CD14-positive monocyte (primary cell): ENCODE results near the gene CPEB4. TPM values are rescaled to one million over a fixed set of nuclear protein-coding genes. Genes with fewer than 3 reads are reported as not detected.

Source experiments
- DNase-seq, 3 donors: peaks; one replicate each; pipeline ENCODE4 v3.0.0-alpha.2; 2011 to 2022
- H2AFZ ChIP-seq: 2 replicates; pipeline ENCODE4 v1.6.0; 2012; ENCODE audit warnings: mild to moderate bottlenecking, low read depth, low read length, inconsistent platforms; ENCODE audit not compliant: insufficient read depth, poor library complexity, severe bottlenecking
- H3K27ac ChIP-seq, 2 donors: 1 replicate in 1 of 2; 2 replicates in 1 of 2; pipeline ENCODE4 v1.5.1; 2012 to 2013; ENCODE audit warnings: low read length in 2 of 2, control low read depth in 1 of 2, inconsistent platforms in 1 of 2, low read depth in 1 of 2, mild to moderate bottlenecking in 1 of 2
- H3K27me3 ChIP-seq, 2 donors: one replicate each; pipeline versions ENCODE4 v1.6.0 to v1.6.1; 2011 to 2013; ENCODE audit warnings: low read length in 2 of 2; ENCODE audit not compliant: control insufficient read depth in 2 of 2, insufficient read depth in 2 of 2
- H3K36me3 ChIP-seq, 2 donors: replicated peaks in 1 of 2; 1 replicate in 1 of 2; 2 replicates in 1 of 2; pipeline versions ENCODE4 v1.5.1 to v1.6.1; 2012 to 2013; ENCODE audit warnings: low read length in 2 of 2, control low read depth in 1 of 2, inconsistent platforms in 1 of 2, mild to moderate bottlenecking in 1 of 2; ENCODE audit not compliant: insufficient read depth in 2 of 2, control insufficient read depth in 1 of 2
- H3K4me1 ChIP-seq, 2 donors: 1 replicate in 1 of 2; 2 replicates in 1 of 2; pipeline versions ENCODE4 v1.5.1 to v1.6.1; 2012 to 2013; ENCODE audit warnings: low read length in 2 of 2, control low read depth in 1 of 2, inconsistent platforms in 1 of 2, mild to moderate bottlenecking in 1 of 2, moderate library complexity in 1 of 2; ENCODE audit not compliant: insufficient read depth in 2 of 2, control insufficient read depth in 1 of 2
- H3K4me2 ChIP-seq: replicated peaks from 2 replicates; pipeline ENCODE3; 2012; ENCODE audit warnings: low read length, moderate library complexity, mild to moderate bottlenecking; ENCODE audit not compliant: poor library complexity, severe bottlenecking; ENCODE audit errors: extremely low read depth
- H3K4me3 ChIP-seq, 3 experiments: fragments of 200-600 bp in 1 of 3; sonication (generic) in 1 of 3; replicated peaks in 1 of 3; 1 replicate in 2 of 3; 2 replicates in 1 of 3; pipeline ENCODE4 v1.5.1; 2011 to 2013; ENCODE audit warnings: low read length in 3 of 3, mild to moderate bottlenecking in 3 of 3, control low read depth in 2 of 3, low read depth in 2 of 3, inconsistent platforms in 1 of 3, moderate library complexity in 1 of 3
- H3K79me2 ChIP-seq: 2 replicates; pipeline ENCODE4 v1.6.0; 2012; ENCODE audit warnings: mild to moderate bottlenecking, control low read depth, inconsistent platforms, low read length, moderate library complexity; ENCODE audit not compliant: insufficient read depth
- H3K9ac ChIP-seq: 2 replicates; pipeline ENCODE4 v1.6.0; 2017; ENCODE audit warnings: low read length, mild to moderate bottlenecking; ENCODE audit not compliant: insufficient read depth, poor library complexity, severe bottlenecking
- H3K9me3 ChIP-seq, 2 donors: replicated peaks in 1 of 2; 1 replicate in 1 of 2; 2 replicates in 1 of 2; pipeline versions ENCODE4 v1.5.1 to v1.6.1; 2012 to 2013; ENCODE audit warnings: low read length in 2 of 2, control low read depth in 1 of 2; ENCODE audit not compliant: control insufficient read depth in 1 of 2, insufficient read depth in 1 of 2
- H4K20me1 ChIP-seq: 2 replicates; pipeline ENCODE4 v1.6.0; 2012; ENCODE audit warnings: mild to moderate bottlenecking, low read length, control low read depth, moderate library complexity; ENCODE audit not compliant: insufficient read depth
- H3K27ac Mint-ChIP-seq, 7 donors: one replicate each; pipeline ENCODE4 v1.8.0; 2020; ENCODE audit warnings: mild to moderate bottlenecking in 7 of 7, mixed read lengths in 7 of 7, moderate library complexity in 6 of 7, inconsistent platforms in 2 of 7
- H3K27me3 Mint-ChIP-seq, 3 donors: one replicate each; pipeline ENCODE4 v1.8.0; 2021 to 2022; ENCODE audit warnings: low read depth in 3 of 3, mild to moderate bottlenecking in 3 of 3, mixed read lengths in 3 of 3, moderate library complexity in 3 of 3, inconsistent platforms in 1 of 3
- H3K36me3 Mint-ChIP-seq, 2 donors: one replicate each; pipeline ENCODE4 v1.8.0; 2020; ENCODE audit warnings: mixed read lengths in 2 of 2, inconsistent platforms in 1 of 2, mild to moderate bottlenecking in 1 of 2
- H3K4me1 Mint-ChIP-seq: one replicate; pipeline ENCODE4 v1.8.0; 2020; ENCODE audit warnings: mild to moderate bottlenecking, mixed read lengths
- H3K4me3 Mint-ChIP-seq, 2 donors: one replicate each; pipeline ENCODE4 v1.8.0; 2020; ENCODE audit warnings: mild to moderate bottlenecking in 2 of 2, mixed read lengths in 2 of 2, moderate library complexity in 1 of 2
- H3K9me3 Mint-ChIP-seq, 7 donors: one replicate each; pipeline ENCODE4 v1.8.0; 2020 to 2022; ENCODE audit warnings: mixed read lengths in 7 of 7, mild to moderate bottlenecking in 6 of 7, moderate library complexity in 6 of 7, inconsistent platforms in 2 of 7
- WGBS: methylation state at CpG from one replicate; pipeline ENCODE4 v1.1.5; 2013; ENCODE audit warnings: missing lambda C conversion rate; ENCODE audit not compliant: insufficient coverage; 5-methylcytosine and 5-hydroxymethylcytosine counted together
- intact Hi-C, 2 donors: fragments of 100-400 bp; cut with micrococcal nuclease; formaldehyde crosslinking; loops; one replicate each; pipeline versions ENCODE4 v1.15.0 to v1.15.1; 2023
- polyA plus RNA-seq, 3 donors: library from polyadenylated mRNA; depleted of rRNA in 1 of 3; unstranded in 2 of 3; stranded (reverse) in 1 of 3; fragments of 300-500 nt in 2 of 3; fragments of >200 nt in 1 of 3; fragmentation: Illumina TruSeq in 2 of 3; gene quantifications; 1 replicate in 2 of 3; 2 replicates in 1 of 3; pipeline ENCODE4 v1.2.3, GENCODE V29; 2012 to 2021
- TF ChIP-seq, protein P1 (sequence below): fragments of 200-600 bp; IDR thresholded peaks from one replicate; pipeline ENCODE4 v1.8.0; 2022; ENCODE audit warnings: antibody characterized with exemption, mild to moderate bottlenecking

CPEB4 gene
- polyA plus RNA-seq, 3 donors: 10.7 to 27.3 (median 13.9) TPM

DNA sequence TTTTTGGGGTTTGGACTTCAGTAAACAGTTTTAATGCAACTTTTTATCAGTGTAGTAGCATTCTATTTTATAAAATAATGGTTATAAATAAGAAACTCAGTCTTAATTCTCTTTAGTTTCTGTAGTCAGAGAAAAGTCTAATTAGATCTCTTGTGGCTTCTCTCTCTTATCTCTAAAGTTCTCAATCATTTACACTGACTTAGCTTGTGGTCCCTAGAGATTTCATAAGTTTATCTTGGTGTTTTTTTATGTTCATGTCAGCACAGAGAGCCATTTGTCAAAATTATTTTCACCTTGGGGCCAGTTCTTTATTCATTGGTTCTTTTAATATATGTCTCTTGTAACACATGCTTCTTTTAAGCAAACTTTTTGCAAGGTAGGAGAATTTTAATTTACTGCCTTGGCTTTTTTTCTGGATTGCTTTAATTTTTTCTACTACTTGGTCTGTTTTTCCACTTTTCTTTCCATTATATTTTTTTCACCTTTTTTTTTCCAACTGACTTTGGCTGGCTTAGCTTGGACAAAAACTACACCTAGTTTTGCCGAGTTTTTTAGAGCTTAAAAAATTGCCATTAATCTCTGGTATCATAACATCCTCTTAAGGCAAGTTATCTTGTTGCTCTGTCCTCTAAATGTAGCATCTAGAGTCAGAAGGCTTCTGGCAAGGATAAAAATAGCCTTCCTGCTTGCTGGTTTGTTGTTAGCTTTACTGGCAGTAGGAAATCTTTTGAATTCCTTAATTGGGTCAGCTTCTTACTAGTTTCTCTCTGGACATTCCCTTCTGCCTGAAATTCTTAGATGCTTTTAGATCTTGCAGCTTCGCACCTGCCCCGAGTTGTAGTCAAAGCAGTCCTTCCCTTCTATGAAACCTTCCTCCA lies 35.3 kb downstream of the CPEB4 start:
- H3K27me3 ChIP-seq: no peaks in the 10 kb centered on the region
- no peak overlapping the region for H3K9ac ChIP-seq
- H3K4me2 ChIP-seq: no peak overlapping the region
- H3K4me1 ChIP-seq: peaks cover 60 to 63% of the 10 kb centered on the region in 2 donors
- no peak for DNase-seq
- Mint-ChIP-seq H3K4me3 (peak overlapping the region in 1 of 2 donors; percentile 2), H3K27ac (peak overlapping the region in 1 of 7 donors; percentile 21), H3K36me3 (peaks cover 28 to 42% of the 10 kb centered on the region in 2 donors), H3K4me1 (peaks cover 31% of the 10 kb centered on the region), H3K9me3 (no peaks in the 10 kb centered on the region), H3K27me3 (peaks cover 0 to 3% (median 1%) of the 10 kb centered on the region in 3 donors)
- no CpG with 5 or more reads among the region's 3 CpGs for WGBS
- peaks cover 67% of the 10 kb centered on the region for H4K20me1 ChIP-seq
- H3K9me3 ChIP-seq: no peaks in the 10 kb centered on the region
- peak overlapping the region in 1 of 2 donors; percentile 25 for H3K27ac ChIP-seq
- TF ChIP-seq, protein P1, sequence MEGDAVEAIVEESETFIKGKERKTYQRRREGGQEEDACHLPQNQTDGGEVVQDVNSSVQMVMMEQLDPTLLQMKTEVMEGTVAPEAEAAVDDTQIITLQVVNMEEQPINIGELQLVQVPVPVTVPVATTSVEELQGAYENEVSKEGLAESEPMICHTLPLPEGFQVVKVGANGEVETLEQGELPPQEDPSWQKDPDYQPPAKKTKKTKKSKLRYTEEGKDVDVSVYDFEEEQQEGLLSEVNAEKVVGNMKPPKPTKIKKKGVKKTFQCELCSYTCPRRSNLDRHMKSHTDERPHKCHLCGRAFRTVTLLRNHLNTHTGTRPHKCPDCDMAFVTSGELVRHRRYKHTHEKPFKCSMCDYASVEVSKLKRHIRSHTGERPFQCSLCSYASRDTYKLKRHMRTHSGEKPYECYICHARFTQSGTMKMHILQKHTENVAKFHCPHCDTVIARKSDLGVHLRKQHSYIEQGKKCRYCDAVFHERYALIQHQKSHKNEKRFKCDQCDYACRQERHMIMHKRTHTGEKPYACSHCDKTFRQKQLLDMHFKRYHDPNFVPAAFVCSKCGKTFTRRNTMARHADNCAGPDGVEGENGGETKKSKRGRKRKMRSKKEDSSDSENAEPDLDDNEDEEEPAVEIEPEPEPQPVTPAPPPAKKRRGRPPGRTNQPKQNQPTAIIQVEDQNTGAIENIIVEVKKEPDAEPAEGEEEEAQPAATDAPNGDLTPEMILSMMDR: no peak
- H2AFZ ChIP-seq: no peak overlapping the region
- intact Hi-C loops: loop anchor here in 1 of 2 donors (5.0 kb wide), 1 partner anchor 36 kb away; the partner anchor contains the start of gene CPEB4
- peaks cover 89% of the 10 kb centered on the region for H3K79me2 ChIP-seq
- peaks cover 7 to 13% of the 10 kb centered on the region in 2 donors for H3K36me3 ChIP-seq
- no peak overlapping the region for H3K4me3 ChIP-seq

DNA sequence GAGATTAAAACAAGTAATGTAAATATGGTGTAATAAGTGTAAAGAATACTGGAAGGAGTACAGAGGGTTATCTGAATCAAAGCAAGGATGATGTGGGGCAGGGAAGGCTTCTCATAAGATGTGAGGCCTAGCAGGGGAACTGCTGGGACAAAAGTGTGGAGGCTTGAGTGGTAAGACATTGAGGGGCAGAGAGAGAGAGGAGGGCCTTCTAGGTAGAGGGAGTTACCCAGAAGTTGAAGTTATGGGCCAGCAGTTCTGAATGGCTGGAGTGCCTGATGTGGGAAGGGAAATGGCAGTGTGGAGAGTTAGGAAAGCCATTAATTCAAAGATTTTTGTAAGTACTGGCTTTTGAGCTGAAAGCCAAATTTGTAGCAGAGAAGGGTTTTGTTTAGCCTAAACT lies 36.8 kb downstream of the CPEB4 start:
- Mint-ChIP-seq H3K4me1 (peaks cover 42% of the 10 kb centered on the region), H3K27me3 (peaks cover 0 to 3% (median 1%) of the 10 kb centered on the region in 3 donors), H3K36me3 (peaks cover 29 to 43% of the 10 kb centered on the region in 2 donors), H3K9me3 (no peaks in the 10 kb centered on the region), H3K4me3 (no peak overlapping the region), H3K27ac (peak overlapping the region; percentile 5 to 74 (median 64))
- intact Hi-C loops: loop anchor here in 1 of 2 donors (5.0 kb wide), 1 partner anchor 38 kb away; the partner anchor contains the start of gene CPEB4
- H3K4me3 ChIP-seq: no peak overlapping the region
- peak overlapping the region in 1 of 2 donors; percentile 57 for H3K27ac ChIP-seq
- H2AFZ ChIP-seq: no peak overlapping the region
- TF ChIP-seq, protein P1: no peak
- H3K4me1 ChIP-seq: peaks cover 58 to 61% of the 10 kb centered on the region in 2 donors
- H3K36me3 ChIP-seq: peaks cover 7 to 13% of the 10 kb centered on the region in 2 donors
- H3K4me2 ChIP-seq: no peak overlapping the region
- H4K20me1 ChIP-seq: peaks cover 76% of the 10 kb centered on the region
- DNase-seq: no peak
- H3K79me2 ChIP-seq: peaks cover 82% of the 10 kb centered on the region
- no peaks in the 10 kb centered on the region for H3K9me3 ChIP-seq
- no peaks in the 10 kb centered on the region for H3K27me3 ChIP-seq
- H3K9ac ChIP-seq: no peak overlapping the region
